ENCODE results near the gene MAGT1. TPM values are rescaled to one million over a fixed set of nuclear protein-coding genes. Genes with fewer than 3 reads are reported as not detected.
"Not testable (repeated sequence)": the region's sequence is repeated elsewhere in the genome, so short reads cannot be mapped to it uniquely, and the experiment has no call there.

Gene MAGT1
- total RNA-seq (2014; rRNA removed; shearing (Covaris generic)): 69.3 and 71.0 TPM in 2 replicates

DNA sequence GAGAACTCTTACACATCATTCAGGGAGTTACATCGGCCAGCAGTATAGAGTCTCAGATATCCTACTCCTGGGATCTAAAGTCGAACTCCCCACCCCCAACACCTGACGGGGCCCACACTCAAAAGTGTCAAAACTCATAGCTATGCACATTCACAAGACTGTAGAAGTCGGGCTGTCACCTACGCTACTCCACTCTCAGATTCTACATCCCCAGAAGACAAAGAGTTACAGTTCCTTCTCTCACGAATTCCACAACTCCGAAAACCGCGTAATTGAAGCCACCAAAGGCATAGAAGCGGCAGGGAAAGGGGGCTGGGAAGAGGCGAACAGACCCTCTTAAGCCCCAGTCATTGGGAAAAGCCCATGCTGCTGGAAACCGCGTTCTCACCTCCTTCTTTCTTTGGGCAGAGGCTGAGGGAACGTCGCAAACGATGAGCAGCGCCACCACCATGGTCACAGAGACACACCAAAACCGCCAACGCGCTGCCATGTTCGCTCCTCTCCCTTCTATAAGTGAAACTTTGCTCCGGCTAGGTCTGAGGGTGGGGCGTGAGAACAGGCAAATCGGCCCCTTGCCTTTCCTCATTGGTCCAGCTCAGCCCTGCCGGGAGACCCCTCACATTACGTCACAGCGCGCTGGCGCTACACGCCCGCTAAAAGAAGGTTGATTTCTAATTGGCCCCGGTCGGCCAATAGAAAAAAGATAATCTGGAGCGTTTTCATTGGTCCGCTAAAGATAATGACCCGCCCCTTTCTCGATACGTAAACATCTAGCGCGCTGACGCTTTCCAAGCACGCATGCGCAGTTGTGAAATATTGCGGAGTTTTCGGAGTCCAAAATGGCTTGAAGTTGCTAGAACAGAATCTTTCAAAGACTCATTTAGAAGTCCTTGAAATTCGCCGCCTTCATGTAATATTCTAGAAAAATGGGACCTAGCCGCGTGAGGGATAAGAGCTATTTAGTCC, at the start of gene MAGT1:
MAGT1 (minus strand) TSS at position 515 of the 966 bp plus-strand sequence; CDS start at position 490, 25 bp downstream.
- peak; percentile 96 for DNase-seq (ENCODE audit: low spot score)

DNA sequence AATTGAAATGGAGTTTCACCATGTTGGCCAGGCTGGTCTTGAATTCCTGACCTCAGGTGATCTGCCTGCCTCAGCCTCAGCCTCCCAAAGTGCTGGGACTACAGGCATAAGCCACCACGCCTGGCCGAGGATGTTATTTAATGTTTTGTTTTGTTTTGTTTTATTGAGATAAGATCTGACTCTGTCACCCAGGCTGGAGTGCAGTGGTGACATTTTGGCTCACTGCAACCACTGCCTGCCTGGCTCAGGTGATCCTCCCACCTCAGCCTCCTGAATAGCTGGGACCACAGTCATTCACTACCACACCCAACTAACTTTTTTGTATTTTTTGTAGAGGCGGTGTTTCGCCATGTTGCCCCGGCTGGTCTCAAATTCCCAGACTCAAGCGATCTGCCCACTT, 49.8 kb upstream of the MAGT1 start:
- DNase-seq (ENCODE audit: low spot score): not testable (repeated sequence)

DNA sequence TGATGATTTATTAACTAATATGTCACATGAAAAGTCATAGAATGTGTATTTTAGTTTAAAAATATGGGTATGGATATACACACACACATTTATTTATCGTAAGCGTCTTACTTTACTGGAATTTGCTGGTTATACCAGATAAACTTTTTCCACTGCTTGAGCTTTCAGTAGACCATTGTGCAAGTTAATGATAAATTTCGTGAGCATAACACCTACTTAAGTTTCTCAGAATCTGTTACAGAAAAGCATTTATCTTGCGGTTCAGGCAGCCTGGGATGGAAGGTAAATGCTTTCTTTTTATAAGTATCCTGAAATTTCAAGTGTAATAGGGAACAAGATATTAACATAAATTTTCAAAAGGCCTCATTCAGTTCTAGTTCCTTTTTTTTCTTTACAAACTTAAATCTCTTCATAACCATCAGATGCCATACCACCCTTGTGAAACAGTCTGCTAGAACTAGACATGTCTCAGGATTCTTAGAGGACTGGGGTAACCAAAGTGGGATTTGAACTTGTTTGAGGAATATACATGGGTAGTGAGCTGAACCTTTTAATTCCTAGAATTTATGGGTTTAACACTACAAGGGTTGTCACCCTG, 42.9 kb upstream of the MAGT1 start:
- no peak for DNase-seq (ENCODE audit: low spot score)

DNA sequence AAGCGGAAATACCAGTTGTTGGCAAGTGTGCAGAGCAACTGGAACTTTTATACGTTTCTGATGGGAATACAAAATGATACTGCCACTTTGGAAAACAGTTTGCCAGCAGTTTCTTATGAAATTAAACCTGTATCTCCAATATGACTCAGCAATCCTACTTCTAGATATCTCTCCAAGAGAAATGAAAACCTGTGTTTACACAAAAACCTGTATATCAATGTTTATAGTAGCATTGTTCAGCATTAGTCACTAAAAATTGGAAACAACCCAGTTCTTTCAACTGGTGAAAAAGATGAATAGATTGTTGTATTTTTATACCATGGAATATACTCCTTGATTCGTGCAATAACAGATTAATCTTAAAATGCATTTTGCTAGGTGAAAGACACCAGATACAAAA, 42.1 kb upstream of the MAGT1 start:
- peak; percentile 46 for DNase-seq (ENCODE audit: low spot score)

DNA sequence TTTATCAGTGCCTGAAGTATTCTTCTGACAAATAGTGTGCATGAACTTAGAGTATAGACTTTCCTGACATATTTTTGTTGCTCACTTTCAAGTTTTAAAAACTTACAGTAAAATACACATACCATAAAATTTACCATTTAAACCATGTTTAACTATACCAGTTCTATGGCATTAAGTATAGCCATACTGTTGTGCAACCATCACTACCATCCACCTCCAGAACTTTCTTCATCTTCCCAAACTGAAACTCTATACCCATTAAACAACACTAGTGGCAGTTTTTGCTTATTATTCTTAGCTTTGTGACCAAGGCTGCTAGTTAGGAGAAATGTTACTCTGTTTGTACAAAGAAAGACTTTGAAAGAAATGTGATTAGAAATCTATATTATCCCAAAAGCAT, 41.1 kb upstream of the MAGT1 start:
- DNase-seq (ENCODE audit: low spot score): no peak

DNA sequence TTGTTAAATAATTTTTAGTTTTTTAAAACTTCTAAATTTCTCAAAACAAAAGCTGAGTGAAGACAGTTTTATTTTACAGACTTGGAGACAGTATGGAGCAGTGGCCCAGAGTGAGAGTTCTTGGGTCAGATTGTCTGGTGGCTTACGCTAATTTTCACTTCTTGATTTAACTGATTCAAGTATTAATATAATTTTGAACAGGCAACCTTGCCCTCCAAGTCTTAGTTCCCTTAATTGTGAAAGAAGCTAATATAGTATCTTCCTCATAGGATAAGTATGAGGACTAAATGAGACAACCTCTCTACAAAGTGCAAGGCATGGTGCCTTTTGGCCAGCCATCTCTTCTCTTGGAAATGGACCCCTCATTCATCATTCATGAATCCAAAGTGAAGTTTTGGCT, 40.7 kb upstream of the MAGT1 start:
- DNase-seq (ENCODE audit: low spot score): no peak

DNA sequence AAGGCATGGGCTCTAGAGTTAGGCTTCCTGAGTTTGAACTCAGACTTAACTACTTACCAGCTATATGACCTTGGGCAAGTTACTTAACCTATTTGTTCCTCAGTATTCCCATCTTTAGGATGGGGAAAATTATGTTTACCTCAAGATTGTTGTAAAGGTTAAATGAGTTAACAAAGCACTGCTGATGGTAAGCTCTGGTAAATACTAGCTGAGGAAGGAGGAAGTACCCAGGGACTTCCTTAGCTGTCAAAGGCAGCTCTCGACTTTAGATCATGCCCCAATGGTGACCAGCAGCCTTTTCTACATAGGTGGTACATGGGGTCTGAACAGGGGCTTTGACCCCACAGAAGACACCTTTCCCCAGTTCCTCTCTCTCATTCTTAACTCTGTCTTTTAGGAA, 35.3 kb upstream of the MAGT1 start:
- DNase-seq (ENCODE audit: low spot score): no peak

DNA sequence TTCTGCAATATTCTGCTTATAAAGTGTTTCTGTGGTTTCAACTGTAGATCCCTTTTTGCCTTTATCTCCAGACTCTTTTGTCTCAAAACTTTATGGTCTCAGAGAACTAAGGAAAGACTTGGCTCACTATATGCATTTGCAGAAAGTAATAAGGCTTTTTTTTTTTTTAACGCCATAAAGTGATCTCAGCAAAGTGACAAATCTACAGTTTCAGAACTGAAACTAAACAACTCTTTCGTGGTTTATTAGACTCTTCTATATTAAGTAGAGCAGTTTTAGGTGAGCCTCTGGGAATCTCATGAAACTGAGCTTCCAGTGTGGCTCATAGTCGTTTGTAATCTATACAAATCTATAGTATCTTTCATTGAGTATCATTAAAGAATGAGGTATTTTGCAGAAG, 30.5 kb upstream of the MAGT1 start:
- DNase-seq (ENCODE audit: low spot score): no peak

DNA sequence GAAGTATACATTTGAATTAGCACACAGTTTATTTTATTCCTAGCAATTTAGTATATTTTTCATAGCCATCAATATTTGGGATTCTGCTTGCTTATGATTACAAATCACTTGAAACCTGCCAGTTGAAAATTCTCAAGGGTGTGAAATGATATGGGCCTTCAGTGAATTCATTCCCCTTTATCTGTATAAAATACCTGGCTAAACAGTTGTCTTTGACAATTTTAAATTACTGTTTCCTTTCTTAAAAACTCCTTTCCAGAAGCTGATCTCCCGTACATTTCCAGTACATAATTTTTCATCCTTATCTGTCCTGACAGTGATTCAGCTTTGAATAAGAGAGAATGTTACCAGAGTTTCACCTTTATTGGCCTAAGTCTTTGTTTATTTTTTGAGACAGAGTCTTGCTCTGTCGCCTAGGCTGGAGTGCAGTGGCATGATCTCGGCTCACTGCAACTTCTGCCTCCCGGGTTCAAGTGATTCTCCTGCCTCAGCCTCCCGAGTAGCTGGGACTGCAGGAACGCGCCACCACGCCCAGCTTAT, 29.2 kb upstream of the MAGT1 start:
- DNase-seq (ENCODE audit: low spot score): no peak

DNA sequence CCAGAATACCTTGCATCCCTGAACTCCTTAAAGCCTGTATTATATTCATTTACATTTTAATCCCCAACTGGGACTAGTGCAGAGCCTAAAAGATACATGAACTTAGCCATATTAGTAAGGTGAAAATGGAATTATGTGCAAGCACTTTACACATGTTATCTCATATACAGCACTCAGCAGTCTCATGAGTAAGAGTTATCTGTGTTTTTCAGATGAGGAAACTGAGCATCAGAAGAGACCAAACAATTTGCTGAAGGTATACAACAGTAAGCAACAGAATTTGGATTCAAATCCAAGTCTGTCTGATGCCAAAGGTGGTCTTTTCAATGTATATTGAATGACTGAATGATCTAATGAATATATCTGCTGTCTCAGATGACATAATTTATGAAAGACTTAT, 27.6 kb upstream of the MAGT1 start:
- DNase-seq (ENCODE audit: low spot score): no peak

DNA sequence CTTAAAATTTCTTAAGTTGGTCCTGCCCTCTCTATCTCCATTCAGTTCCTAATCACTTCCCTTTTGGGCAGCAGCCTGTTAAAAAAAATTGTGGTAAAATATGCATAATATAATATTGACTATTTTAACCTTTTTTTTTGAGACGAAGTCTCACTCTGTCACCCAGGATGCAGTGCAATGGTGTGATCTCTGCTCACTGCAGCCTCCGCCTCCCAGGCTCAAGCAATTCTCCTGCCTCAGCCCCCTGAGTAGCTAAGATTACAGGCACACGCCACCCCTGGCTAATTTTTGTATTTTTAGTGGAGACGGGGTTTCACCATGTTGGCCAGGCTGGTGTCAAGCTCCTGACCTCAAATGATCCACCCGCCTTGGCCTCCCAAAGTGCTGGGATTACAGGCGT, 24.1 kb upstream of the MAGT1 start:
- DNase-seq (ENCODE audit: low spot score): not testable (repeated sequence)

DNA sequence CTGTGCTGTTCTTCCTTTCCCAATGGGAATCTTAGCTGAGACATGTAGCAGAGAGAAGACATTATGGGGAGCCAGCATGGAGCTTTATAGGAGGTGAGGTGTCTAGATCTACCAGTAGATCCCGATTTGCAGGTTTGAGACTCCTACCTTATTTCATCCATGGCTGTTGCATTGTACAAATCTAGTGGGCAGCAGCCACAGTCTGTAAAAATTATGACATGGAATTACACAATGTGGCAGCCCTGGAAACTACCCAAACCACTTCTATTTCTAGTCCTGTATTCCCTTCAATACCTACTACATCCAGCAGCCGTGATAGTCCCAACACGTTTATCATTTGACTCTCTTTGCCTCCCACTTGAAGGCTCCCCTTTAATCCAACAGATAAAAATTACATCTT, 23.3 kb upstream of the MAGT1 start:
- DNase-seq (ENCODE audit: low spot score): no peak

DNA sequence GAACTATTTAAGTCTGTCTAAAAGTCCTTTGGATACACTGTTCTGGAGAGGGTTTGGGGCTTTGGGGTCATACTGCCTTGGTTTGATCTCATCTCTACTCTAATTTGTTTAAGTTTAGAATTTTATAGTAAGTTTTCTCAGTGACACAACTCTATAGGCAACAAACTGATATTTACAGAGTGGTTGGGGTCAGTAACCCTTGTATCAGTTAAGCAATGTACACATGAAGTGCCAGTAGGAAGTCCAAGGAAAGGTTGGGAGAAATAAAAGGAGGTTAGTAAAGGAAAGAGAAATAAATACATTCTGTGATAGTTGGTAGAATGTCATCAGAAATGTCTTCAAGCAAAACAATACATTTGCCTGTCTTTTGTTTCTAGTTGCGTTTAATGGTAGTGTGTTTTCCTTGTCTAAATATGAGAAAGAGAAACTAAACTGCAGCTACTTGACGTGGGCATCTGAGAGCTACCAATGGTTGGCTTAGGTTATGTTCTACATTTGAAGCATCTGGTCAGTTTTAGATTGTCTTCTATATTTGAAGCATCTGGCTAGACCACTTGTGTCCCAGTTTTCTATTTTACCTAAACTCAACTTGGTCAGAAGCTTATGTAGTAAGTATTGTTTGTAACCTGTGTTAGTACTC, 22.2 kb upstream of the MAGT1 start:
- DNase-seq (ENCODE audit: low spot score): no peak

DNA sequence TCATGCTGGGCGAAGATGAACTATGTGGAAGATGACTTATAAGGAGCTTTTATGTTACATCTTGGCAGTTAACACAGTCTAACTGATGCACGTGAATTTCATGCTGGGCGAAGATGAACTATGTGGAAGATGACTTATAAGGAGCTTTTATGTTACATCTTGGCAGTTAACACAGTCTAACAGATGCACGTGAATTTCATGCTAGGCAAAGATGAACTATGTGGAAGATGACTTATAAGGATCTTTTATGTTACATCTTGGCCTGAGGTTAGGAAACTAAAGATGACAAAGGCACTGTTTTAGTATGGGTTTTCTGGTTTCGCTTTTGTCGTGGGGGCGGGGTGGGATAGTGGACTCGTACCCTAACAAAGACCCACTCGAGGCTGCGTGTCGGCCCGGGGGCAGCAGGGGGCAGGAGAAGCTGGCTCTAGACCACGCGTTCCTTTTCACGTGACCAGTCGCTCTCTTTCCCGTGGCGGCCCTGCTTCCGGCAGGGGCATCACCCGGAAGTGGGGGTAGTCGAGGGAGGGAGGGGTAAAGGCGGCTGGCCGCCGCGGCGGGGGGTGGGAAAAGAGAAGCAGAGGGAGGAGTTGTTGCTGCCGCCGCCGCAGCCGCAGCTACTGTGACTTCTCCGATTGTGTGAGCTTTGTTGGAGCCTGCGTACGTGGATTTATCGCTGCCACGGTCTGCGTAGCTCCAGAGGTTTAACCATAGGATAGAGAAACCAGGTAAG, 15.0 kb upstream of the MAGT1 start, which contains the start of gene ATP7A:
ATP7A (plus strand) TSS at position 586 of the 733 bp plus-strand sequence. CDS start 60,949 bp downstream, outside the sequence.
- DNase-seq (ENCODE audit: low spot score): peak; percentile 83

DNA sequence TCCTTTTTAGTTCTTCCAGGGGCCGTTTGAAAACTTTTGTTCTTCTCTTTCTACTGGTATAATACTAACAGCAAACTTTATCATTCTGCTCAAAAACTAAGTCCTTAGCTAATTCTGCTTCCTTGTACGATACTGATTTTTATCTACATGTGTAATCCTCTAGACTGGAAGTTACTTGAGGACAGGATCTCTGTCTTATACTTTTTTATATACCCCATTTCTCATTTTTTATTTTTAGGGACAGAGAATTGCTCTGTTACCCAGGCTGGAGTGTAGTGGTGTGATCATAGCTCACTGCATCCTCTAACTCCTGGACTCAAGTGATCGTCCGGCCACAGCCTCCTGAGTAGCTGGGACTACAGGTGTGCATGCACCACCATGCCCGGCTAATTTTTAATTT, 6.3 kb upstream of the MAGT1 start:
- DNase-seq (ENCODE audit: low spot score): no peak

DNA sequence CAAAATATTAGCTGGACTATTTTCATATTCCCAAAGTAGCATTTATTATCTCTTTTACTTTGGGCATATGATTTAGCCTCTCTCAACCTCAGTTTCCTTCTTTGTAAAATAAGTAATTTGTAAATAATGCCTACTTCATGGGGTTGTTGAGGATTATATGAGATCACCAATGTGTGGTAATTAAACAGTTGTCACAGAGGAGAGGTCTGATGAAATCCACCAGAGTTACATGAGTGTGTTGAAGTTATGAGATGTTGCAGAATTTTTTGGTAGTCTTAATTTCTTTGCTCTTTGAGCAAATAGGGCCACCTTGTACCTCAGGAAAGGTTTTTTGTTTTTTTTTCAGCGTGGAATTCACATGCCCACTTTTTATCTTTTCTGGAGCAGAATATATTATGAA, 5.5 kb upstream of the MAGT1 start:
- DNase-seq (ENCODE audit: low spot score): no peak

DNA sequence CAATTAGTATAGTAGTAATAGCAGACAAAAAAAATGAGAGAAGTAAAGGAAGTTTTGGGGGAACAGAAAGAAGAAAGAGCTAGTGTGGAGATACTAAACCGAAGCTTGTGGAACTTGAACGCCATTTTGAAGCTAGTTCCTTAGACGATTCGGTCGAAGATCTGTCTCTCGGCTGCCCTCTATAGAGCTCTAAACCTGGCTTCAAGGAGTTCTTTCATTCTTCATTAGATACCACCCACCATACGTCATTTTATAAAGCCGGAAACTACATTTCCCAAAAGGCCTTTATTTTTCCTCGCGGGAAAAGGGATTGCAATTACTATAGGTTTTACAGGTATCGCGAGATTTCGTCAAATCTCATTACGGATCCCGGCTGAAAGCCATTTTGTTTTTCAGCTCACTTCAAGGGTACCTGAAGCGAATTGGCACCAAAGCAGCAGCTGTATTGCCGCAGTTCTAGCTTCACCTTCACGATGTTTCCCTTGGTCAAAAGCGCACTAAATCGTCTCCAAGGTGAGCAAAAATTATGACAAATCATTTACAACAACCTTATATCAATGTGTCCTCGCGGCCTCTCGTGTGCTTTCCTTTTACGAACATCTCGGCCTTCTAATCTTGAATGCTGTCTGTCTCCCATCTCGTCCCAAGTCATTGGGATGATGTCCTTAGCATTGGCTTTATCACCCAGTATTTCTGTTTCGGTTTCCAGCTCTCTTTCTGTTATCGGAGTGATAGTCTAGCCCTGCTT, 4.0 kb upstream of the MAGT1 start, which contains the start of gene COX7B:
COX7B (plus strand) TSS at position 388 of the 748 bp plus-strand sequence; CDS start at position 474, 86 bp downstream.
- peak; percentile 95 for DNase-seq (ENCODE audit: low spot score)

DNA sequence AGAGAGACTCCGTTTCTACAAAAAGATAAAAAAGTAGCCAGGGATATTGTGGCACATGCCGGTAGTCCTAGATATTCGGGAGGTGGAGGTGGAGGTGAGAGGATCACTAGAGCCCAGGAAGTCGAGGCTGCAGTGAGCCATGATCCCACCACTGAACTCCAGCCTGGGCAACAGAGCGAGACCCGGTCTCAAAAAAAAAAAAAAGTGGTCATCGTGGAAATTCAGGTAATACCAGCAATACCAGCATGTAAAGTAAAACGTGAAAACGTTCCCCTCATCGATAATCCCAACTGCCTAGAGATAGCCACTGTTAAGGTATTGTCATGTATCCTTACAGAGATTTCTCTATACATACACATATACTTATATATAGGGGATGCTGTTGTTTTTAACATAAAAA, 1.5 kb downstream of the MAGT1 start:
- no peak for DNase-seq (ENCODE audit: low spot score)

DNA sequence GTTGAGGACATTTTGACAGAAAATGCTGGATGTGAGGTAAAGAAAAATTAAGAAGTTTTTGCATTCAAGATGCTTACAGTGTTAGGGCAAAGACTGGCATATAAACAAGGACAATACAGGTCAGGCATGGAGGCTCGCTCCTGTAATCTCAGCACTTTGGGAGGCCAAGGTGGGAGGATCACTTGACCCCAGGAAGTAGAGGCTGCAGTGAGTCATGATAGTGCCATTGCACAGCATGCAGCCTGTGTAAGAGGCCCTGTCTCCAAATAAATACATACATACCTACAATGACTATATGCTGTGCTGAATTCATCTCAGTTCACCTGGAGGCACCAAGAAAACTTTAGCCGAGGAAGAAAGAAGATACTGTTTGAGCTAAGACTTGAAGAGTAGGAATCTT, 2.3 kb downstream of the MAGT1 start:
- no peak for DNase-seq (ENCODE audit: low spot score)

DNA sequence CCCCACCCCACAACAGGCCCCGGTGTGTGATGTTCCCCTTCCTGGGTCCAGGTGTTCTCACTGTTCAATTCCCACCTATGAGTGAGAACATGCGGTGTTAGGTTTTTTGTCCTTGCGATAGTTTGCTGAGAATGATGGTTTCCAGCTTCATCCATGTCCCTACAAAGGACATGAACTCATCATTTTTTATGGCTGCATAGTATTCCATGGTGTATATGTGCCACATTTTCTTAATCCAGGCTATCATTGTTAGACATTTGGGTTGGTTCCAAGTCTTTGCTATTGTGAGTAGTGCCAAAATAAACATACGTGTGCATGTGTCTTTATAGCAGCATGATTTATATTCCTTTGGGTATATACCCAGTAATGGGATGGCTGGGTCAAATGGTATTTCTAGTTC, 13.8 kb downstream of the MAGT1 start:
- DNase-seq (ENCODE audit: low spot score): not testable (repeated sequence)

DNA sequence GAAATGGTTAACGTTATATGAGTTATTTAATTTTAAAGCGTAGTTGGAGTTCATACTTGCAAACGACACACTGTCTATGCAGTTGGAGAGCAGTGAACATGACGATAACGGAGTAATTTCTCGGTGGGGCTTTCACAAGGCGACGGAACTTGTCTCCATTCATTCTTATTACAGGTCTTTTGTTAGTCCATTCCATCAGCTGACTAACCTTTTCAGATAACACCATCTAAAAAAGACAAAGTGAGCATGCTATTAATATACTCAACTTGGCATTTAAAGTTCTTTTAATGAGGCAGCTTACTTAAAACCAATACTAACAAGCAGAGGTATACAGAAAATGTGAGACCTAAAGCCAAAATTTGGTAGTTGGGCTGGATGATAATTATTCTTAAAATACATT, 19.9 kb downstream of the MAGT1 start:
- DNase-seq (ENCODE audit: low spot score): no peak
